Coronary artery (tissue), 2 donors: ENCODE measurements around the gene ZNF883.

Experiments
- DNase-seq: peaks from one replicate; pipeline ENCODE4 v3.0.0-alpha.2; 2017; ENCODE audit warnings: low spot score
- H3K27ac ChIP-seq, 2 donors: fragments of 200-600 bp; sonication (generic); one replicate each; pipeline ENCODE4 v1.5.1; 2016 to 2019
- H3K4me3 ChIP-seq: fragments of 200-600 bp; sonication (generic); 2 replicates; pipeline ENCODE4 v1.5.1; 2016; ENCODE audit warnings: mild to moderate bottlenecking, moderate library complexity
- TF ChIP-seq, protein P1 (sequence below): fragments of 200-600 bp; sonication (generic); IDR thresholded peaks from one replicate; pipeline ENCODE4 v1.5.1; 2019; ENCODE audit warnings: antibody characterized with exemption

ZNF883 gene

GRCh38 chr9:112955550-112955949, 56.4 kb downstream of the ZNF883 start:
- no peak for DNase-seq
- H3K27ac ChIP-seq = no peak overlapping the region
- no peak overlapping the region for H3K4me3 ChIP-seq
- TF ChIP-seq, protein P1, sequence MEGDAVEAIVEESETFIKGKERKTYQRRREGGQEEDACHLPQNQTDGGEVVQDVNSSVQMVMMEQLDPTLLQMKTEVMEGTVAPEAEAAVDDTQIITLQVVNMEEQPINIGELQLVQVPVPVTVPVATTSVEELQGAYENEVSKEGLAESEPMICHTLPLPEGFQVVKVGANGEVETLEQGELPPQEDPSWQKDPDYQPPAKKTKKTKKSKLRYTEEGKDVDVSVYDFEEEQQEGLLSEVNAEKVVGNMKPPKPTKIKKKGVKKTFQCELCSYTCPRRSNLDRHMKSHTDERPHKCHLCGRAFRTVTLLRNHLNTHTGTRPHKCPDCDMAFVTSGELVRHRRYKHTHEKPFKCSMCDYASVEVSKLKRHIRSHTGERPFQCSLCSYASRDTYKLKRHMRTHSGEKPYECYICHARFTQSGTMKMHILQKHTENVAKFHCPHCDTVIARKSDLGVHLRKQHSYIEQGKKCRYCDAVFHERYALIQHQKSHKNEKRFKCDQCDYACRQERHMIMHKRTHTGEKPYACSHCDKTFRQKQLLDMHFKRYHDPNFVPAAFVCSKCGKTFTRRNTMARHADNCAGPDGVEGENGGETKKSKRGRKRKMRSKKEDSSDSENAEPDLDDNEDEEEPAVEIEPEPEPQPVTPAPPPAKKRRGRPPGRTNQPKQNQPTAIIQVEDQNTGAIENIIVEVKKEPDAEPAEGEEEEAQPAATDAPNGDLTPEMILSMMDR = no peak

- H3K4me3 ChIP-seq = no peak overlapping the region
- H3K27ac ChIP-seq = no peak overlapping the region
- DNase-seq = no peak
- TF ChIP-seq, protein P1 = no peak
These were observed 66.3 kb downstream of the ZNF883 start for GRCh38 chr9:112945620-112946208.

DNA sequence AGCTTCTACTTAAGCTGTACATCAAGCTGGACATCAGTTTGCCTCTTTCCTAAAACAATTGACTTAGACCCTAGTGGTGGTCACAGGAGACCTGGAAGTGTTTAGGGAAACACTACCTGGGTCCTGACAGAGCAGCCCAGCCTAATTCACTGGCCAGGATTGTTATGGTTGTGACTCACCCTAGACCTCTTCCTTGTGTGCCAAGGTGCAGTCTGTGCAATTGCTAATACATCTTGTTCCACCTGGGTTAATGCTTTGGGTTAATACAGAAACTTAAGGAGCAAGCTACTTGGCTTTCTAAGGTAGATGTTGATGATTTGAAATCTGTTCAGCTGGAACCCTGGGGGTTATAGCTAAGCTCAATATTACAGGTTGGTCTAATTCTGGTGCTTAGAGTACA, 72.6 kb downstream of the ZNF883 start:
- Histone ChIP-seq H3K27ac (no peak overlapping the region), H3K4me3 (no peak overlapping the region)
- TF ChIP-seq, protein P1 = no peak
- no peak for DNase-seq

GRCh38 chr9:112933696-112934095, 78.3 kb downstream of the ZNF883 start:
- TF ChIP-seq, protein P1 = no peak
- DNase-seq = no peak
- H3K4me3 ChIP-seq = no peak overlapping the region

GRCh38 chr9:112925058-112925641, 86.8 kb downstream of the ZNF883 start:
- TF ChIP-seq, protein P1 = no peak
- no peak for DNase-seq
- no peak overlapping the region for H3K27ac ChIP-seq
- no peak overlapping the region for H3K4me3 ChIP-seq

More at GRCh38 chr9:112933696-112934095, 78.3 kb downstream of the ZNF883 start:
- no peak overlapping the region for H3K27ac ChIP-seq

- DNase-seq = no peak
- no peak overlapping the region for H3K4me3 ChIP-seq
- no peak overlapping the region for H3K27ac ChIP-seq
- TF ChIP-seq, protein P1 = no peak
These were observed 90.4 kb downstream of the ZNF883 start for GRCh38 chr9:112921549-112921948.

DNA sequence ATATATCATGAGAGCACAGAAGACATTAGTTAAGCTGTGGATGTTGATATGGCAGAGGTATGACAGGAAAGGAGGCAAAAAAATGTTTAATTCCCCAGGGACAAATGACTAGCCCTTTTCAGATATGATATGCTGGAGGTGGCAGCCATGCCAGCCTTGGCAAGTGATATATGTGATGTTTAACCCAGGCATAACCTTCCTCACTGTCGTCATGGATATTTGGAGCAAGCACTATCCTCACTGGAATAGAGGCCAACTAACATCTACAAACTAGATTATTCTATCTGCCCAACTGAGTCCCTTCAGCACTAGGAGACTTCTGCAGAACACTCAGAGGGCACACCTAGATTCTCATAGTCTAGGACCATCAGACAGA, 94.0 kb downstream of the ZNF883 start:
- H3K27ac ChIP-seq = no peak overlapping the region
- no peak for DNase-seq
- H3K4me3 ChIP-seq = no peak overlapping the region
- TF ChIP-seq, protein P1 = no peak
